Mesendoderm (in vitro differentiated cells): ENCODE data around the gene RHOXF1.
"Not testable (repeated sequence)": the region's sequence is repeated elsewhere in the genome, so short reads cannot be mapped to it uniquely, and the experiment has no call there.

Source experiments
- DNase-seq: peaks from one replicate; pipeline ENCODE4 v3.0.0; 2013
- H2AK5ac ChIP-seq: 2 replicates; pipeline ENCODE4 v1.6.1; 2013; ENCODE audit warnings: low read length, inconsistent platforms
- H2BK120ac ChIP-seq: 2 replicates; pipeline ENCODE4 v1.6.1; 2013; ENCODE audit warnings: low read depth, mild to moderate bottlenecking, low read length, moderate library complexity, mixed read lengths
- H2BK15ac ChIP-seq: replicated peaks from 2 replicates; pipeline ENCODE4 v1.6.1; 2013; ENCODE audit warnings: low read depth, mild to moderate bottlenecking, moderate library complexity
- H2BK5ac ChIP-seq: 2 replicates; pipeline ENCODE4 v1.6.1; 2013; ENCODE audit warnings: low read length, inconsistent platforms
- H3K18ac ChIP-seq: 2 replicates; pipeline ENCODE4 v1.6.1; 2013; ENCODE audit warnings: mild to moderate bottlenecking, low read length, mixed read lengths
- H3K23ac ChIP-seq: one replicate; pipeline ENCODE4 v1.6.1; 2013; ENCODE audit warnings: low read length
- H3K27ac ChIP-seq: 2 replicates; pipeline ENCODE4 v1.5.1; 2013; ENCODE audit warnings: low read depth, mild to moderate bottlenecking, inconsistent platforms, low read length, moderate library complexity
- H3K27me3 ChIP-seq: 2 replicates; pipeline ENCODE4 v1.6.1; 2013; ENCODE audit warnings: low read length, control low read depth, mild to moderate bottlenecking, inconsistent platforms; ENCODE audit not compliant: insufficient read depth, poor library complexity
- H3K36me3 ChIP-seq: 2 replicates; pipeline ENCODE4 v1.6.1; 2013; ENCODE audit warnings: low read length, inconsistent platforms; ENCODE audit not compliant: control insufficient read depth, insufficient read depth
- H3K4ac ChIP-seq: one replicate; pipeline ENCODE4 v1.6.1; 2013; ENCODE audit warnings: low read depth, mild to moderate bottlenecking, low read length, moderate library complexity
- H3K4me1 ChIP-seq: 2 replicates; pipeline ENCODE4 v1.6.1; 2013; ENCODE audit warnings: low read depth, low read length, inconsistent platforms; ENCODE audit not compliant: control insufficient read depth
- H3K4me2 ChIP-seq: 2 replicates; pipeline ENCODE4 v1.6.1; 2013; ENCODE audit warnings: low read length
- H3K4me3 ChIP-seq: 2 replicates; pipeline ENCODE4 v1.5.1; 2013; ENCODE audit warnings: mild to moderate bottlenecking, low read length
- H3K56ac ChIP-seq: one replicate; pipeline ENCODE4 v1.6.1; 2013; ENCODE audit warnings: low read length
- H3K79me1 ChIP-seq: 2 replicates; pipeline ENCODE4 v1.6.1; 2013; ENCODE audit warnings: low read length, inconsistent platforms
- H3K79me2 ChIP-seq: 2 replicates; pipeline ENCODE4 v1.6.1; 2013; ENCODE audit warnings: mild to moderate bottlenecking, low read length; ENCODE audit not compliant: control insufficient read depth, insufficient read depth
- H3K9ac ChIP-seq: 2 replicates; pipeline ENCODE4 v1.6.1; 2013; ENCODE audit warnings: low read length, inconsistent platforms
- H4K5ac ChIP-seq: one replicate; pipeline ENCODE4 v1.6.1; 2013; ENCODE audit warnings: low read length
- H4K8ac ChIP-seq: one replicate; pipeline ENCODE4 v1.6.1; 2013; ENCODE audit warnings: low read depth, mild to moderate bottlenecking, control low read depth, low read length, moderate library complexity
- WGBS: extraction: QIAGEN DNeasy Blood & Tissue Kit; methylation state at CpG from one replicate; pipeline ENCODE4 v1.1.7; 2013; ENCODE audit warnings: low lambda C conversion rate, missing lambda C conversion rate; ENCODE audit not compliant: insufficient coverage; ENCODE audit errors: extremely low coverage; 5-methylcytosine and 5-hydroxymethylcytosine counted together

RHOXF1 gene

GRCh38 chrX:120136840-120137239 is 21.1 kb upstream of the RHOXF1 start:
- no CpG with 5 or more reads among the region's 3 CpGs for WGBS
- Histone ChIP-seq H4K8ac (no peak overlapping the region), H3K4me2 (no peak overlapping the region), H3K79me1 (no peaks in the 10 kb centered on the region), H3K27ac (no peak overlapping the region), H3K36me3 (no peaks in the 10 kb centered on the region), H3K27me3 (no peaks in the 10 kb centered on the region), H3K56ac (no peak overlapping the region), H2AK5ac (no peak overlapping the region), H3K4ac (no peak overlapping the region), H3K79me2 (no peaks in the 10 kb centered on the region), H2BK15ac (no peak overlapping the region), H3K4me3 (no peak overlapping the region), H4K5ac (no peak overlapping the region), H2BK5ac (no peak overlapping the region), H3K18ac (no peak overlapping the region), H3K9ac (no peak overlapping the region), H3K23ac (no peak overlapping the region), H2BK120ac (no peak overlapping the region), H3K4me1 (no peaks in the 10 kb centered on the region)
- no peak for DNase-seq

DNA sequence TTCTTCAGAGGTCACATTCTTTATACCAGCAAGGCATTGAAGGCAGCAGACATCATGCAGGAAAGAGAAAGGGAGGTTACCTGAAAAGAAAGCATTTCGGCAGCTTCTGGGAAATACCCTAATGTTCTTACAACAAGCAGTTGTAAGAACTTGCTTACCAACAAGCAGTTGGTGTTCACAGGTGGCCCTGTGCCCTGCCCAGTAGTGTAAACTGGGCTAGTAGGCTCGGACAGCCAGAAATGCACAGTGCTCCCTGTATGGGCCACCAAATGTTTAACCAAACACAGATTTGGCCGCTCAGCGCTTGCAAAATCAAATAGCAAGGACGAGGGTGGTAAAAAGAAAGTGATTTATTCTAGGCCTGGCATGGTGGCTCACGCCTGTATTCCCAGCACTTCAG is 20.4 kb upstream of the RHOXF1 start:
- H2BK15ac ChIP-seq, result no peak overlapping the region
- no peak overlapping the region for H3K23ac ChIP-seq
- no peak overlapping the region for H3K27ac ChIP-seq
- H2BK120ac ChIP-seq, result no peak overlapping the region
- no peak overlapping the region for H2BK5ac ChIP-seq
- no peak overlapping the region for H3K4ac ChIP-seq
- H3K9ac ChIP-seq, result no peak overlapping the region
- H3K4me3 ChIP-seq, result no peak overlapping the region
- H3K18ac ChIP-seq, result no peak overlapping the region
- no peak overlapping the region for H4K8ac ChIP-seq
- H3K79me2 ChIP-seq, result no peaks in the 10 kb centered on the region
- no peaks in the 10 kb centered on the region for H3K36me3 ChIP-seq
- no peak overlapping the region for H3K56ac ChIP-seq
- no CpG with 5 or more reads among the region's 6 CpGs for WGBS
- no peaks in the 10 kb centered on the region for H3K27me3 ChIP-seq
- no peak for DNase-seq
- no peak overlapping the region for H2AK5ac ChIP-seq
- H4K5ac ChIP-seq, result no peak overlapping the region
- H3K4me2 ChIP-seq, result no peak overlapping the region
- H3K79me1 ChIP-seq, result no peaks in the 10 kb centered on the region
- no peaks in the 10 kb centered on the region for H3K4me1 ChIP-seq

DNA sequence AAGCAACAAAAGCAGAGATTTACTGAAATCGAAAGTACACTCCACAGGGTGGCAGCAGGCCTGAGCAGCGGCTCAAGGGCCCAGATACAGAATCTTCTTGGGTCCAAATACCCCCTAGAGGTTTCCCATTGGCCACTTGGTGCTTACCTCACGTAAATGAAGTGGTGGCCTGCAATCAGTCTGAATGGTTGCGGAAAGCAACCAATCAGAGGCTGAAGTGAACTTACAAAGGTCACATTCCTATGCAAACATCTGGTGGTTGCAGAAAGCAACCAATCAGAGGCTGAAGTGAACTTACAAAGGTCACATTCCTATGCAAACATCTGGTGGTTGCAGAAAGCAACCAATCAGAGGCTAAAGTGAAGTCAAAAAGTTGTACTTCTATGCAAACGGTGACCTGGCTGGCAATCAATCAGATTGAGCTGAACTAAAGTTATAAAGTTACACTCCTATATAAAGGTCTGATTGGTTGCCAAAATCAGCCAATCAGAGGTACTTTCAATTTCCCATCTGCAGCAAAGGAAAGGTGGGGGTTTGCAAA is 12.7 kb upstream of the RHOXF1 start:
- not testable (repeated sequence) for H3K9ac ChIP-seq, H3K79me2 ChIP-seq, H4K5ac ChIP-seq, H3K4me2 ChIP-seq, H2BK15ac ChIP-seq, H3K27me3 ChIP-seq, H3K79me1 ChIP-seq, H2BK5ac ChIP-seq, H3K4me3 ChIP-seq, H3K27ac ChIP-seq, H3K23ac ChIP-seq, H4K8ac ChIP-seq, H3K4ac ChIP-seq, DNase-seq, H3K18ac ChIP-seq, H3K36me3 ChIP-seq, H2AK5ac ChIP-seq, H3K4me1 ChIP-seq, H2BK120ac ChIP-seq, H3K56ac ChIP-seq
- WGBS, result no CpG with 5 or more reads among the region's 5 CpGs

DNA sequence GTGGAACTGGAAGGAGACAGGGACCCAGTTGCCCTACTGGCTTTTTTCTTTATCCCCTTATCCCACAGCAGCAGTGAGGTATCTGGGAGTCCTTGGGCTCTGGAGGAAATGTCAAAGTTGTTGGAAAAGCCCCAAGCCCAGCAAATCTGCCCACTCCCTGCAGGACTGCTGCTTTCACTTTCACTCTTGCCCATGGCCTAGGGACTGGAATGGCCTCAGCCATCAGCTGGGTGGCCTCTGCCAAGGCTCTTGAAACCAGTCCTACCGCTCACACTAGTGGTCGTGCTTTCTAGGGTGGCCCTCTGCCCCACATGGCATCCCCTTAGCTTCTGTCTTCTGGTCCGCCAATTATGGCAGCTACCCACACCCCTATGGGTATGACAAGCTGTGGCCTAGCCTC is 9.7 kb upstream of the RHOXF1 start:
- Histone ChIP-seq H3K18ac (no peak overlapping the region), H2BK120ac (no peak overlapping the region), H3K79me1 (no peaks in the 10 kb centered on the region), H3K27me3 (no peaks in the 10 kb centered on the region), H3K4ac (no peak overlapping the region), H3K9ac (no peak overlapping the region), H3K27ac (no peak overlapping the region), H4K8ac (no peak overlapping the region), H2BK15ac (no peak overlapping the region), H3K56ac (no peak overlapping the region), H3K4me1 (no peaks in the 10 kb centered on the region), H3K4me2 (no peak overlapping the region), H3K4me3 (no peak overlapping the region), H3K36me3 (no peaks in the 10 kb centered on the region), H2BK5ac (no peak overlapping the region), H2AK5ac (no peak overlapping the region), H3K23ac (no peak overlapping the region), H4K5ac (no peak overlapping the region), H3K79me2 (no peaks in the 10 kb centered on the region)
- WGBS, result no CpG with 5 or more reads among the region's 3 CpGs
- DNase-seq, result no peak

- Histone ChIP-seq H3K4me2 (no peak overlapping the region), H3K27me3 (no peaks in the 10 kb centered on the region), H3K56ac (no peak overlapping the region), H3K4ac (no peak overlapping the region), H3K79me1 (no peaks in the 10 kb centered on the region), H2BK15ac (no peak overlapping the region), H3K79me2 (no peaks in the 10 kb centered on the region), H2BK120ac (no peak overlapping the region), H4K8ac (no peak overlapping the region), H3K4me1 (no peaks in the 10 kb centered on the region), H3K18ac (no peak overlapping the region), H3K27ac (no peak overlapping the region), H2BK5ac (no peak overlapping the region), H3K4me3 (no peak overlapping the region), H2AK5ac (no peak overlapping the region), H3K36me3 (no peaks in the 10 kb centered on the region), H4K5ac (no peak overlapping the region), H3K9ac (no peak overlapping the region), H3K23ac (no peak overlapping the region)
- DNase-seq, result no peak
- WGBS, result no CpG with 5 or more reads among the region's 12 CpGs
Measured at GRCh38 chrX:120120223-120120622, 4.5 kb upstream of the RHOXF1 start.

GRCh38 chrX:120111611-120112010 is 4.1 kb downstream of the RHOXF1 start:
- Histone ChIP-seq H3K56ac (no peak overlapping the region), H3K4me3 (no peak overlapping the region), H3K4me2 (no peak overlapping the region), H3K79me1 (no peaks in the 10 kb centered on the region), H3K18ac (no peak overlapping the region), H3K27me3 (no peaks in the 10 kb centered on the region), H2AK5ac (no peak overlapping the region), H3K79me2 (no peaks in the 10 kb centered on the region), H3K23ac (no peak overlapping the region), H4K5ac (no peak overlapping the region), H3K4ac (no peak overlapping the region), H2BK120ac (no peak overlapping the region), H3K9ac (no peak overlapping the region), H3K4me1 (no peaks in the 10 kb centered on the region), H3K36me3 (no peaks in the 10 kb centered on the region), H3K27ac (no peak overlapping the region), H2BK15ac (no peak overlapping the region), H2BK5ac (no peak overlapping the region), H4K8ac (no peak overlapping the region)
- DNase-seq, result no peak
